Astrocyte of the cerebellum (primary cell): ENCODE results near the gene ZNF70.

ENCODE experiments used
- DNase-seq: peaks from one replicate; pipeline ENCODE4 v3.0.0-alpha.2; 2011; ENCODE audit warnings: low read depth
- H3K4me3 ChIP-seq: 2 replicates; pipeline ENCODE4 v1.5.1; 2011; ENCODE audit warnings: mild to moderate bottlenecking, low read depth, low read length, moderate library complexity
- in situ Hi-C: cut with HindIII; loops from 2 replicates; pipeline ENCODE4 v1.10.0; 2017; ENCODE audit warnings: low sequenced_read_pairs
- TF ChIP-seq, protein P1 (sequence below): IDR thresholded peaks from 2 replicates; pipeline ENCODE4 v1.5.1; 2012; ENCODE audit warnings: low read length, low read depth, moderate library complexity, mild to moderate bottlenecking; ENCODE audit errors: missing control alignments

The ZNF70 gene

DNA sequence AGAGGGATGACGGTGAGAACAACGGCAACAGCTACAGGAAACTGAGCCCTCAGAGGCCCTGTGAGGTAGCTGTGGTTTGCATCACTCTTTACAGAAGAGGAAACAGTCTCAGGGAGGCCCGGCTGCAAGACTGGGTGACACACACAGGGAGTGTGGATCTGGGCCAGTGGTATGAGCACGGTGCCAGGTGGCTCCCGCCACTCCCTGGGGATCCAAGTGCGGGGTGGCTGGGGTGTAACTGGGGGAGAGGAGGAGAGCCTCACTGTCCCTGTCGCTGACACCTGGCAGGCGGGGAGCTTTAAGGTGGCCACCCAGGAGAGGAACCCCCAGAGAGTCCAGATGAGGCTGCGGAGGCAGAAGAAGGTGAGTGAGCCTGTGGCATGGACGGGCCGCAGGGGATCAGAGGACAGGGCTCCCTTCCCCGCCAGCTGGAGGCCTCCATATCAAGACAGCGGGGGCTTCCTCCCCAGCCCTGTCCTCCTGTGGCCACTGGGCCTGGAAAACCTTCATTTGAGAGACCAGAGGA, 54.5 kb downstream of the ZNF70 start:
- no peak overlapping the region for H3K4me3 ChIP-seq
- TF ChIP-seq, protein P1, sequence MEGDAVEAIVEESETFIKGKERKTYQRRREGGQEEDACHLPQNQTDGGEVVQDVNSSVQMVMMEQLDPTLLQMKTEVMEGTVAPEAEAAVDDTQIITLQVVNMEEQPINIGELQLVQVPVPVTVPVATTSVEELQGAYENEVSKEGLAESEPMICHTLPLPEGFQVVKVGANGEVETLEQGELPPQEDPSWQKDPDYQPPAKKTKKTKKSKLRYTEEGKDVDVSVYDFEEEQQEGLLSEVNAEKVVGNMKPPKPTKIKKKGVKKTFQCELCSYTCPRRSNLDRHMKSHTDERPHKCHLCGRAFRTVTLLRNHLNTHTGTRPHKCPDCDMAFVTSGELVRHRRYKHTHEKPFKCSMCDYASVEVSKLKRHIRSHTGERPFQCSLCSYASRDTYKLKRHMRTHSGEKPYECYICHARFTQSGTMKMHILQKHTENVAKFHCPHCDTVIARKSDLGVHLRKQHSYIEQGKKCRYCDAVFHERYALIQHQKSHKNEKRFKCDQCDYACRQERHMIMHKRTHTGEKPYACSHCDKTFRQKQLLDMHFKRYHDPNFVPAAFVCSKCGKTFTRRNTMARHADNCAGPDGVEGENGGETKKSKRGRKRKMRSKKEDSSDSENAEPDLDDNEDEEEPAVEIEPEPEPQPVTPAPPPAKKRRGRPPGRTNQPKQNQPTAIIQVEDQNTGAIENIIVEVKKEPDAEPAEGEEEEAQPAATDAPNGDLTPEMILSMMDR: no peak
- DNase-seq: no peak
- in situ Hi-C loops: no loop called here

GRCh38 chr22:23695571-23696325, 55.2 kb downstream of the ZNF70 start:
- no peak overlapping the region for H3K4me3 ChIP-seq
- TF ChIP-seq, protein P1: no peak
- DNase-seq: no peak
- in situ Hi-C loops: no loop called here

DNA sequence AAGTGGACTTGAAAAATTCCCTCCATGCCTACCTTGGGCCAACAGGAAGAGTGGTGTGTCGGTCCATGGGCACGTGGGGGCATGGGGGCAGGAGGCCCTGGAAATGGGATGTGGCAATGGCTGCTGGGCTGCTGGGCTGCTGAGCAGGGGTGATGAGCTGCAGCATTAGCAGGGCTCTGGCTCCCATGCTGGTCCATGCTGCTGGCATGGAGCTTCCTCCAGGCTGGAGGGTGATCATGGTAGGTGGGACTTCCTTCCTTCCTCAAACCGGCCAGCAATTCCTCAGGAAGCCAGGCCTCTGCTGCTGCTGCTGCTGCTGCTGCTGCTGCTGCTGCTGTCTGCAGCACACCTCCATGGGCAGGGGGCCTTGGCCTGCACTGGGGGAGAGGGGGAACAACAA, 55.8 kb downstream of the ZNF70 start:
- in situ Hi-C loops: no loop called here
- H3K4me3 ChIP-seq: no peak overlapping the region
- DNase-seq: no peak
- TF ChIP-seq, protein P1: no peak

DNA sequence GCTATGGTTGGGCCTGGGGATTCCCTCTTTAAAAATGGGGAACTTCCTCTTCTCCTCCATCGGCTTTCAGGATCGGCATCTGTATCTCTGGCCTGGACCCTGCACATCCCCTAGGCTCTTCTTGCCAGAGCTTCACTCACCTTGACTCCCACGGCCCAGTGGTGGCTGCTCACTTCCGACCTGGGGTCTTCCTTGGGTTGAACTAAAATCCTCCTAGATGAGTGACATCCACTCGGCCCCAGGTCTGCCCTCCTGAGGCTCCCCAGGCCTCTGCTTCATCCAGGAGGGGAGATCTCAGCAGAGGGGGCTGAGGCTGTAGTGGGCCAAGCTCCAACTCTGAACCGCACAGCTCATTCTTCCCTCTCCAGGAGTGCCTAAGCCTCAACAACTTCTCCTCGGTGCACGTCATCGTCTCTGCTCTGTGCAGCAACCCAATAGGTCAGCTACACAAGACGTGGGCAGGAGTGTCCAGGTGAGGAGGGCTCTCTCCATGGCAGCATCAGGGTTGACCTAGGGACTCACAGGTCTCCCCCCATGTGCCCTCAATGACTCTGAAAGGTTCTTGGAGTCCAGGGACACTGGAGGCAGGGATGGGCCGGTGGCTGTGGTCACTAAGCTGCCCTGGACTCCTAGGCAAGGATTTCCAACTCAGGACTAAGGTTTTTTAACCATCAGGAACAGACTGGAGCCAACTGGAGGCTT, 56.8 kb downstream of the ZNF70 start:
- no peak for DNase-seq
- no peak overlapping the region for H3K4me3 ChIP-seq
- TF ChIP-seq, protein P1: no peak
- in situ Hi-C loops: no loop called here

- DNase-seq: no peak
- in situ Hi-C loops: no loop called here
- TF ChIP-seq, protein P1: no peak
- no peak overlapping the region for H3K4me3 ChIP-seq
Observed at GRCh38 chr22:23692598-23693291, 58.2 kb downstream of the ZNF70 start.

GRCh38 chr22:23691748-23692423, 59.0 kb downstream of the ZNF70 start:
- in situ Hi-C loops: no loop called here
- no peak overlapping the region for H3K4me3 ChIP-seq
- TF ChIP-seq, protein P1: no peak
- DNase-seq: no peak
